ENCODE data around the gene EXTL2.
"Not testable (repeated sequence)": the region's sequence is repeated elsewhere in the genome, so short reads cannot be mapped to it uniquely, and the experiment has no call there.

EXTL2 gene

DNA sequence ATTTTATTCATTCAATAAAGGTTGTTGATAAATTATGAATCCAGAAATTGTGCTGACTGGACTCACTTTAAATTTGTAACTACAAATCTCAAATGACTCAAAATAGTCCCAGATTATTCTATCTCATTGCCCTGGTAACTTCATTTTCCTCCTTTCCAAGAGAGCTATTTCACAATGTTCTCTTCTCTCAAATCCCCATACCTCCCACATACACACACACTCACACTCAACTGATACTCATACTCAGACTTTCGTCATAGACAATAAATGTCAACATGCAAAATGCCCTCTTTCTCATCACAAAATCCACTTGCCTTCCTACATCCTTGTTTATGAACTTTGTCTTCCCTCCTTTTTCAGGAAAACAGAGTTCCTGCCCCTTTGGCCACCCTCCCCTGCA is 33.3 kb downstream of the EXTL2 start:
- TF ChIP-seq TCF4 (CRISPR knock-in tag; IDR thresholded peaks at IDR 0.05; ENCODE audit: borderline replicate concordance) (no peak), CSDC2 (CRISPR knock-in tag; IDR thresholded peaks at IDR 0.05) (no peak), OSR1 (CRISPR knock-in tag; IDR thresholded peaks at IDR 0.05) (no peak)
- TF ChIP-seq, protein P1, sequence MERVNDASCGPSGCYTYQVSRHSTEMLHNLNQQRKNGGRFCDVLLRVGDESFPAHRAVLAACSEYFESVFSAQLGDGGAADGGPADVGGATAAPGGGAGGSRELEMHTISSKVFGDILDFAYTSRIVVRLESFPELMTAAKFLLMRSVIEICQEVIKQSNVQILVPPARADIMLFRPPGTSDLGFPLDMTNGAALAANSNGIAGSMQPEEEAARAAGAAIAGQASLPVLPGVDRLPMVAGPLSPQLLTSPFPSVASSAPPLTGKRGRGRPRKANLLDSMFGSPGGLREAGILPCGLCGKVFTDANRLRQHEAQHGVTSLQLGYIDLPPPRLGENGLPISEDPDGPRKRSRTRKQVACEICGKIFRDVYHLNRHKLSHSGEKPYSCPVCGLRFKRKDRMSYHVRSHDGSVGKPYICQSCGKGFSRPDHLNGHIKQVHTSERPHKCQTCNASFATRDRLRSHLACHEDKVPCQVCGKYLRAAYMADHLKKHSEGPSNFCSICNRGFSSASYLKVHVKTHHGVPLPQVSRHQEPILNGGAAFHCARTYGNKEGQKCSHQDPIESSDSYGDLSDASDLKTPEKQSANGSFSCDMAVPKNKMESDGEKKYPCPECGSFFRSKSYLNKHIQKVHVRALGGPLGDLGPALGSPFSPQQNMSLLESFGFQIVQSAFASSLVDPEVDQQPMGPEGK (CRISPR knock-in tag; IDR thresholded peaks at IDR 0.05; ENCODE audit: borderline replicate concordance), result no peak
- ATAC-seq, result no peak

DNA sequence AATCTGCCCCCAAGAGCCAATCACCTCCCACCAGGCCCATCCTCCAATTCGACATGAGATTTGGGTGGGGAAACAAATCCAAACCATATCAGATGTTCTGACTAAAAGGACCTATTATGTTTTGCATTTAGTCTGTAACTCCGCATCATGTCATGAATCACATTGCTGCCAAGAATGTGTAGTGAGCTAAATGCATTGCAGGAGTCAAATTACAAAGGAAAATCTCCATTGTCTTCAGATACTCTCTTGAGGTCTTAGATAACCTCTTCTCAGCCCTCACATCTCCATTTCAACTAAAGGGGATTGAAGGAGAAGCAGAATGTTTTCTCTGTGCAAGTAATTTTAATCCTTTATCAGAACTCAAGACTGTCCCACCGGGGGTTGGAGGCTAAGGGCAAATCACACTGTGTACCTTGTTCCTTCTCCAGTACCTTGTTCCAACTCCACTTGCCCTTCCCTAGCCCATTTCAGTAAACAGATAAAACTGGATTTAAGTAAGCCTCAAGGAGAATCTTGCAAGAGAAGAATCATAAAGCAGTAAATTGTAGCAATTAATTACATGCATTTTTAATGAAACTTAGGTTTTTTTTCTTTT is 34.1 kb downstream of the EXTL2 start:
- peak; percentile 90 for ATAC-seq
- TF ChIP-seq CSDC2 (CRISPR knock-in tag; IDR thresholded peaks at IDR 0.05) (no peak), ISL1 (CRISPR knock-in tag; IDR thresholded peaks at IDR 0.05) (no peak), ZNF565 (CRISPR knock-in tag; conservative IDR thresholded peaks at IDR 0.05; ENCODE audit: low read depth) (no peak), SNAI2 (CRISPR knock-in tag; IDR thresholded peaks at IDR 0.05) (no peak), ZC3H10 (CRISPR knock-in tag; IDR thresholded peaks at IDR 0.05) (no peak), ZFP3 (CRISPR knock-in tag; IDR thresholded peaks at IDR 0.05) (no peak), GLIS3 (CRISPR knock-in tag; IDR thresholded peaks at IDR 0.05) (no peak), BACH2 (CRISPR knock-in tag; IDR thresholded peaks at IDR 0.05; ENCODE audit: borderline replicate concordance) (no peak), OSR1 (CRISPR knock-in tag; IDR thresholded peaks at IDR 0.05) (no peak), ARNTL (CRISPR knock-in tag; IDR thresholded peaks at IDR 0.05; ENCODE audit: borderline replicate concordance, low read depth) (no peak)
- TF ChIP-seq, protein P2, sequence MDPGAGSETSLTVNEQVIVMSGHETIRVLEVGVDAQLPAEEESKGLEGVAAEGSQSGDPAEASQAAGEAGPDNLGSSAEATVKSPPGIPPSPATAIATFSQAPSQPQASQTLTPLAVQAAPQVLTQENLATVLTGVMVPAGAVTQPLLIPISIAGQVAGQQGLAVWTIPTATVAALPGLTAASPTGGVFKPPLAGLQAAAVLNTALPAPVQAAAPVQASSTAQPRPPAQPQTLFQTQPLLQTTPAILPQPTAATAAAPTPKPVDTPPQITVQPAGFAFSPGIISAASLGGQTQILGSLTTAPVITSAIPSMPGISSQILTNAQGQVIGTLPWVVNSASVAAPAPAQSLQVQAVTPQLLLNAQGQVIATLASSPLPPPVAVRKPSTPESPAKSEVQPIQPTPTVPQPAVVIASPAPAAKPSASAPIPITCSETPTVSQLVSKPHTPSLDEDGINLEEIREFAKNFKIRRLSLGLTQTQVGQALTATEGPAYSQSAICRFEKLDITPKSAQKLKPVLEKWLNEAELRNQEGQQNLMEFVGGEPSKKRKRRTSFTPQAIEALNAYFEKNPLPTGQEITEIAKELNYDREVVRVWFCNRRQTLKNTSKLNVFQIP (CRISPR knock-in tag; IDR thresholded peaks at IDR 0.05; ENCODE audit: borderline replicate concordance, low read depth), result no peak
- TF ChIP-seq, protein P3, sequence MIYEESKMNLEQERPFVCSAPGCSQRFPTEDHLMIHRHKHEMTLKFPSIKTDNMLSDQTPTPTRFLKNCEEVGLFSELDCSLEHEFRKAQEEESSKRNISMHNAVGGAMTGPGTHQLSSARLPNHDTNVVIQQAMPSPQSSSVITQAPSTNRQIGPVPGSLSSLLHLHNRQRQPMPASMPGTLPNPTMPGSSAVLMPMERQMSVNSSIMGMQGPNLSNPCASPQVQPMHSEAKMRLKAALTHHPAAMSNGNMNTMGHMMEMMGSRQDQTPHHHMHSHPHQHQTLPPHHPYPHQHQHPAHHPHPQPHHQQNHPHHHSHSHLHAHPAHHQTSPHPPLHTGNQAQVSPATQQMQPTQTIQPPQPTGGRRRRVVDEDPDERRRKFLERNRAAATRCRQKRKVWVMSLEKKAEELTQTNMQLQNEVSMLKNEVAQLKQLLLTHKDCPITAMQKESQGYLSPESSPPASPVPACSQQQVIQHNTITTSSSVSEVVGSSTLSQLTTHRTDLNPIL (CRISPR knock-in tag; IDR thresholded peaks at IDR 0.05; ENCODE audit: low read depth), result no peak

DNA sequence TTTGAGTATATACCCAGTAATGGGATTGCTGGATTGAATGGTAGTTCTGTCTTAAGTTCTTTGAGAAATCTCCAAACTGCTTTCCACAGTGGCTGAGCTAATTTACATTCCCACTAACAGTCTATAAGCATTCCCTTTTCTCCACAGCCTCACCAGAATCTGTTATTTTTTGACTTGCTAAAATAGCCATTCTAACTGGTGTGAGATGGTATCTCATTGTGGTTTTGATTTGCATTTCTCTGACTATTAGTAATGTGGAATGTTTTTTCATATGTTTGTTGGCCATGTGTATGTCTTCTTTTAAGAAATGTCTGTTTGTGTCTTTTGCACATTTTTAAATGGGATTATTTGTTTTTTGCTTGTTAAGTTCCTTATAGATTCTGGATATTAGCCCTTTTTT is 39.5 kb downstream of the EXTL2 start:
- not testable (repeated sequence) for ATAC-seq

DNA sequence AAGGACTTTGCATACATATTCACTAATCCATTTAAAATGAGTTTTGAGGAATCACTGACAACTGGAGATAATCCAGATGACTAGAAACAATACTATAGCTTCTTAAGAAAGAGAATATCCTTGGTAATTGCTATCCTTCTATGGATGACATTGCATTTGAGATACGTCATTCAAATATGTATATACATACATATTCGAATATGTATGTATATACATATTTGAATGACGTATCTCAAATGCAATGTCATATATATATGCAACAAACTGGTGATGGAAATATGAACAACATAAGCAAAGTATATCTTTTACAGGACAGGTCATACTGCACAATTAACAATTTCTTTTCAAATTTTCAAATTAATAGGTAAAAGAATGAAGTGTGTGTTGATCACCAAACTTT is 41.7 kb downstream of the EXTL2 start:
- TF ChIP-seq ZFP30 (CRISPR knock-in tag; IDR thresholded peaks at IDR 0.05) (no peak), ARNTL (CRISPR knock-in tag; IDR thresholded peaks at IDR 0.05; ENCODE audit: borderline replicate concordance, low read depth) (no peak)
- TF ChIP-seq, protein P3 (CRISPR knock-in tag; IDR thresholded peaks at IDR 0.05; ENCODE audit: low read depth), result no peak
- no peak for ATAC-seq

DNA sequence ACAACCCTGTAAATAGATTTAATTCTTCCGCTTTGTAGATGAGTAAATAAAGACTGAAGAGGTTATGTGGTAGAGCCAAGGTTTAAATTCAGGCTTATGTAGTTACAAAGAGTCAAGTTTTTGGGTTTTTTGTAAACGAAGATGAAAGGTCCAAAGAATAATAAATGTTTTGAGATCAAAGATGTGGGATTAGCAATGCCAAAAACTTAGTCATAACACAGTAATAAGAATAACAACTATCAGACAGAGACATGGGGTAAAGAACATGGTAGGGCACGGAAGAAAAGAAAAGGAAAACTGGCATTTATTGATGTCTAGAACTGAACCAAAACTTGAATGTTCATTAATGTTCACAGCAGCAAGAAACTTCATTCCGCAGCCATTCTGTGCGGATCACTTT is 42.9 kb downstream of the EXTL2 start:
- ATAC-seq, result no peak
- TF ChIP-seq, protein P1 (CRISPR knock-in tag; IDR thresholded peaks at IDR 0.05; ENCODE audit: borderline replicate concordance), result no peak
- TF ChIP-seq CSDC2 (CRISPR knock-in tag; IDR thresholded peaks at IDR 0.05) (no peak), ZNF8 (CRISPR knock-in tag; IDR thresholded peaks at IDR 0.05) (no peak), ZC3H10 (CRISPR knock-in tag; IDR thresholded peaks at IDR 0.05) (no peak), ZFP3 (CRISPR knock-in tag; IDR thresholded peaks at IDR 0.05) (no peak), SNAI2 (CRISPR knock-in tag; IDR thresholded peaks at IDR 0.05) (no peak), PPARA (CRISPR knock-in tag; IDR thresholded peaks at IDR 0.05; ENCODE audit: borderline replicate concordance) (no peak), TOX (CRISPR knock-in tag; IDR thresholded peaks at IDR 0.05; ENCODE audit: borderline replicate concordance) (no peak), ZFP30 (CRISPR knock-in tag; IDR thresholded peaks at IDR 0.05) (no peak)
- TF ChIP-seq, protein P2 (CRISPR knock-in tag; IDR thresholded peaks at IDR 0.05; ENCODE audit: borderline replicate concordance, low read depth), result no peak

Measured in SK-N-SH treated with all-trans-retinoic acid at 6 μM for 48 hours (cell line).